Neural progenitor cell (in vitro differentiated cells): Measurements from ENCODE around the gene DEAF1. TPM values are rescaled to one million over a fixed set of nuclear protein-coding genes. Genes with fewer than 3 reads are reported as not detected.

Experiments
- DNase-seq: peaks from one replicate; pipeline ENCODE4 v3.0.0-alpha.2; 2016; ENCODE audit warnings: low spot score
- H2AFZ ChIP-seq: fragments of 200-600 bp; sonication (generic); replicated peaks from 2 replicates; pipeline ENCODE4 v1.6.1; 2016; ENCODE audit warnings: antibody characterized with exemption
- H3F3A ChIP-seq: fragments of 200-600 bp; sonication (generic); 2 replicates; pipeline ENCODE4 v1.6.1; 2016; ENCODE audit warnings: antibody characterized with exemption, low read depth
- H3K27ac ChIP-seq: fragments of 200-600 bp; sonication (generic); 2 replicates; pipeline ENCODE4 v1.5.1; 2016; ENCODE audit warnings: mild to moderate bottlenecking
- H3K27me3 ChIP-seq: fragments of 200-600 bp; sonication (generic); 2 replicates; pipeline ENCODE4 v1.6.1; 2016; ENCODE audit warnings: mild to moderate bottlenecking, moderate library complexity
- H3K36me3 ChIP-seq: fragments of 200-600 bp; sonication (generic); 2 replicates; pipeline ENCODE4 v1.5.1; 2016
- H3K4me1 ChIP-seq: fragments of 200-600 bp; sonication (generic); 2 replicates; pipeline ENCODE4 v1.6.1; 2016; ENCODE audit warnings: mixed run types
- H3K4me2 ChIP-seq: fragments of 200-600 bp; sonication (generic); 2 replicates; pipeline ENCODE4 v1.6.1; 2016
- H3K4me3 ChIP-seq: fragments of 200-600 bp; sonication (generic); 2 replicates; pipeline ENCODE4 v1.5.1; 2016
- H3K79me2 ChIP-seq: fragments of 200-600 bp; sonication (generic); 2 replicates; pipeline ENCODE4 v1.6.1; 2016; ENCODE audit warnings: low read depth
- H3K9ac ChIP-seq: fragments of 200-600 bp; sonication (generic); 2 replicates; pipeline ENCODE4 v1.6.1; 2016
- H3K9me3 ChIP-seq: fragments of 200-600 bp; sonication (generic); 2 replicates; pipeline ENCODE4 v1.5.1; 2016; ENCODE audit warnings: low read depth
- H4K20me1 ChIP-seq: fragments of 200-600 bp; sonication (generic); 2 replicates; pipeline ENCODE4 v1.6.1; 2016; ENCODE audit warnings: low read depth
- H3K27ac Mint-ChIP-seq: 3 replicates; pipeline ENCODE4 v1.8.0; 2021; ENCODE audit warnings: mixed read lengths
- H3K27me3 Mint-ChIP-seq: 2 replicates; pipeline ENCODE4 v1.8.0; 2022; ENCODE audit warnings: low read depth, mild to moderate bottlenecking, inconsistent platforms, moderate library complexity, mixed read lengths; ENCODE audit not compliant: insufficient read depth
- H3K36me3 Mint-ChIP-seq: 3 replicates; pipeline ENCODE4 v1.8.0; 2021; ENCODE audit warnings: mixed read lengths
- H3K4me1 Mint-ChIP-seq: 3 replicates; pipeline ENCODE4 v1.8.0; 2021; ENCODE audit warnings: mixed read lengths
- H3K4me3 Mint-ChIP-seq: 3 replicates; pipeline ENCODE4 v1.8.0; 2021; ENCODE audit warnings: mild to moderate bottlenecking, moderate library complexity, mixed read lengths
- H3K9me3 Mint-ChIP-seq: 3 replicates; pipeline ENCODE4 v1.8.0; 2020; ENCODE audit warnings: mixed read lengths
- EZH2 ChIP-seq: fragments of 200-600 bp; sonication (generic); IDR thresholded peaks from 2 replicates; pipeline ENCODE4 v1.6.1; 2017; ENCODE audit warnings: antibody characterized with exemption, mild to moderate bottlenecking, moderate library complexity
- EZH2phosphoT487 ChIP-seq: fragments of 200-600 bp; sonication (generic); IDR thresholded peaks from 2 replicates; pipeline ENCODE4 v1.6.1; 2017; ENCODE audit warnings: antibody characterized with exemption
- total RNA-seq: library from RNA; depleted of rRNA; stranded (reverse); fragments of >200 nt; gene quantifications from 2 replicates; pipeline ENCODE4 v1.2.3, GENCODE V29; 2015; ENCODE audit warnings: low replicate concordance
- TF ChIP-seq, protein P1 (sequence below): fragments of 200-600 bp; sonication (generic); IDR thresholded peaks from 2 replicates; pipeline ENCODE4 v1.5.1; 2017; ENCODE audit warnings: antibody characterized with exemption, mild to moderate bottlenecking

DEAF1 gene
- total RNA-seq, 1 donor from 2014 or later: 38.4 TPM

DNA sequence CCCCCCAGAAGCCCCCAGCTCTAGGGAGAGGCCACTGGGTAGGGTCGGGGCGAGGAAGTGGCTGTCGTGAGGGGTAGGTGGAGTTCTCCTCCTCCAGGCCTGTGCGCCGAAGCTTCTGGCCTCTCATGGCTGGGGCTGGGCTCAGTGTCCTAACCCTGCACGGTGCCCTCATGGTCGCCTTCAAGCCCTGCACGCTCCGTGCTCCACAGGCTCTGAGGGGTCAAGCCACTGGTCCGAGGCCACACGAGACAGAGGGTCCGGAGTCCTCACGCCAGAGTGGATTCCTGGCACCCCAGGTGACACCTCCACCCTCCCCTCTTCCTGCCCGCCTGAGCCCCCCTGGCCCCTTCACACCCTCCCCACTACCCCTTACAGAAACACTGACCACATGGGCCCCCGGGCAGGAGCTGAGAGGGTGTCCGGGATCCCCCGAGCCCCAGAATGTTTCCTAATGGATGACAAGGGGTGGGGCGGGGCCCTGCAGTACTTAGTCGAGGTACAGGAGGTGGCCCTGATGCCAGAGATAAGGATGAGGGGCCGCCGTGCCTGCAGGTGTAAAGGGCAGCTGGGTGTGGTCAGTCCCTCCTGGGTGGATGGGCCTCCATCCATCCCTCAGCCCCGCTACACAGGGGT lies 69.3 kb downstream of the DEAF1 start:
- Mint-ChIP-seq H3K4me1 (peaks cover 12% of the 10 kb centered on the region), H3K4me3 (no peak overlapping the region), H3K27me3 (peaks cover 9% of the 10 kb centered on the region), H3K9me3 (peaks cover 11% of the 10 kb centered on the region), H3K36me3 (peaks cover 10% of the 10 kb centered on the region), H3K27ac (no peak overlapping the region)
- Histone ChIP-seq H3K79me2 (no peaks in the 10 kb centered on the region), H3F3A (peaks cover 6% of the 10 kb centered on the region), H3K27ac (no peak overlapping the region), H3K9me3 (no peaks in the 10 kb centered on the region), H3K27me3 (peaks cover 30% of the 10 kb centered on the region), H3K9ac (no peak overlapping the region), H3K4me3 (no peak overlapping the region), H3K4me1 (no peaks in the 10 kb centered on the region), H3K4me2 (no peak overlapping the region), H2AFZ (no peak overlapping the region), H4K20me1 (peaks cover 14% of the 10 kb centered on the region), H3K36me3 (no peaks in the 10 kb centered on the region)
- no peak for DNase-seq
- TF ChIP-seq EZH2phosphoT487: no peak
- TF ChIP-seq, protein P1, sequence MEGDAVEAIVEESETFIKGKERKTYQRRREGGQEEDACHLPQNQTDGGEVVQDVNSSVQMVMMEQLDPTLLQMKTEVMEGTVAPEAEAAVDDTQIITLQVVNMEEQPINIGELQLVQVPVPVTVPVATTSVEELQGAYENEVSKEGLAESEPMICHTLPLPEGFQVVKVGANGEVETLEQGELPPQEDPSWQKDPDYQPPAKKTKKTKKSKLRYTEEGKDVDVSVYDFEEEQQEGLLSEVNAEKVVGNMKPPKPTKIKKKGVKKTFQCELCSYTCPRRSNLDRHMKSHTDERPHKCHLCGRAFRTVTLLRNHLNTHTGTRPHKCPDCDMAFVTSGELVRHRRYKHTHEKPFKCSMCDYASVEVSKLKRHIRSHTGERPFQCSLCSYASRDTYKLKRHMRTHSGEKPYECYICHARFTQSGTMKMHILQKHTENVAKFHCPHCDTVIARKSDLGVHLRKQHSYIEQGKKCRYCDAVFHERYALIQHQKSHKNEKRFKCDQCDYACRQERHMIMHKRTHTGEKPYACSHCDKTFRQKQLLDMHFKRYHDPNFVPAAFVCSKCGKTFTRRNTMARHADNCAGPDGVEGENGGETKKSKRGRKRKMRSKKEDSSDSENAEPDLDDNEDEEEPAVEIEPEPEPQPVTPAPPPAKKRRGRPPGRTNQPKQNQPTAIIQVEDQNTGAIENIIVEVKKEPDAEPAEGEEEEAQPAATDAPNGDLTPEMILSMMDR: no peak
- no peak for TF ChIP-seq EZH2

DNA sequence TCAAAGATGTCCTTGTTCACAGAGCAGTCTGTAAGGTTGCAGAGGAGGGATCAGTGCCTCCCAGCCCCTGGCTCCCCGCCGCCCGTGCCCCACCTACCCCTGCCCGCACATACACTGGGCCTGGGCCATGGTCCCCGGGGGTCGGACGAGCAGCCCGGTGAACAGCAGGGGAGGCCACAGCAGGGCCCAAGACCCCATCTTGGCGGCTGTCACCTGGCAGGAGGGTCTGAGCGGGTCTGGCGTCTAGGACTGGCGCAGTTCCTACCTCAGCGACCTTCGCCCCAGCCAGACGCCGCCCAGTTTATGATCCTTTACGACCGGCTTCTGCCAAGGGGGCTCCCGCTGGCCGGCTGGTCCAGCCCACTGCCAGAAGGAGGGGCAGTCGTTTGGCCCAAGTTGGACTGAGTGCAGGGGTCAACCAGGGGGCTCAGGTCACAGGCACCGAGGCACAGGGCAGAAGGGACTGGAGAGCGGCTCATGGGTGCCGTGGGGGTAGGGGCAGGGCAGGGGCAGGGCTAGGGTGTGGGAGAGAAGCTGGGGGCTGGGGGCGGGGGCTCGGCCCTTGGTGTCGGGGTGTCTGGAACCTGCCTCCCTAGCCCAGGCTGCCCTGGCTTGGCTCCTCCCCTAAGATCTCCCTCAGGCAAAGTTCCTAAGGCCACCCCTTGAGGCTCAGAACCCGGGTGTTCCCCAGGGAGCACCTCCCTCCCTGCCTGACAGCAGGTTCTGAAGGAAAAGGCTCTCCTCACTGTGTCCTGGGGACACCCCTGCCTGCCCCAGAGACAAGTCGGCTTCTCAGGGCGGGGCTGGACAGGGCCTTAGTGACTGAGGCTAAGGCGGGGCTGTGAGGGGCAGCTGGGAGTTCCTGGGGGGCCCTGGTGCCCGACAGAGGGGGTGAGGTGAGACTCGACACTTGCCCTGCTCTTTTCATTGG lies 70.1 kb downstream of the DEAF1 start, which contains the start of gene CDHR5:
TSS of gene CDHR5 (minus strand) at position 251 of the 931 bp plus-strand sequence. CDS start at position 198, 53 bp downstream.
- no peaks in the 10 kb centered on the region for H3K9me3 ChIP-seq
- DNase-seq: no peak
- H3K27ac ChIP-seq: no peak within 1 kb of the TSS
- H3K4me3 ChIP-seq: no peak within 1 kb of the TSS
- H3K4me2 ChIP-seq: no peak within 1 kb of the TSS
- H3K79me2 ChIP-seq: no peaks in the 10 kb centered on the region
- H3K9ac ChIP-seq: no peak within 1 kb of the TSS
- TF ChIP-seq EZH2: no peak
- no peak for TF ChIP-seq EZH2phosphoT487
- TF ChIP-seq, protein P1: no peak
- no peaks in the 10 kb centered on the region for H3K36me3 ChIP-seq
- Mint-ChIP-seq H3K9me3 (peaks cover 11% of the 10 kb centered on the region), H3K27me3 (peaks cover 9% of the 10 kb centered on the region), H3K4me3 (no peak within 1 kb of the TSS), H3K36me3 (peaks cover 10% of the 10 kb centered on the region), H3K27ac (no peak within 1 kb of the TSS), H3K4me1 (peaks cover 12% of the 10 kb centered on the region)
- peaks cover 14% of the 10 kb centered on the region for H4K20me1 ChIP-seq
- H3K4me1 ChIP-seq: no peaks in the 10 kb centered on the region
- H3K27me3 ChIP-seq: peaks cover 30% of the 10 kb centered on the region
- peaks cover 6% of the 10 kb centered on the region for H3F3A ChIP-seq
- H2AFZ ChIP-seq: no peak within 1 kb of the TSS

DNA sequence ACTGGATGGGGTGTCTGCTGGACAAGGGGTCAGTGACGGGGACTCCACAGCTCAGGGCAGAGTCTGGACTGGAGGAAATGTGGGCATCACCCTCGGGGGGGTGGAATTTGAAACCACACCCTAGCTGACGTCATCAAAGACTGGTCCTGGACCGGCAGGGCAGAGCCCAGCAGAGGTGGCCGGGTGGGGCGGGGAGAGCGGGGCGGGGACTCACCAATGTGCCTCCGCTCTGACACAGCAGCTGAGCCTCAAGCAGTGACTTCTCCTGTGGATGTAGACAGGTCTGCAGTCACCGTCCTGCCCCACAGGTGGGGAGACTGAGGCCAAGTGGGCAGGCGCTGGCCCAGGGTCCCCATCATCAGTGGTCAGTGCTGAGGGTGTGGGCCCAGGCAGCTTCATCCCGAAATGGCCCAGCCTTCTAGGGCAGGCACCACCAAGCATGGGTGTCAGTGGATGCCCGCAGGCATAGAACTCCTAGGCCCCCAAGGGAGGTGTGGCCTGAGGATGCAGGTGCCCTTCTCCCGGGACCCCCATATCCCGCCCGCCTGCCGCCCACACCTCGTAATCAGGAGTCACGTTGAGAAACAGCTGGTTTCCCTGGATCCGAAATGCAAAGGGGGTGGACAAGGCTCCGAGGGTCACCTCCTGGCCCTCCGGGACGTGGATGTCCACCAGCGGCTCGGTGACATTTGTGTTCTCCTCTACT lies 70.9 kb downstream of the DEAF1 start:
- H3K36me3 ChIP-seq: no peaks in the 10 kb centered on the region
- peaks cover 30% of the 10 kb centered on the region for H3K27me3 ChIP-seq

More for the DNA sequence above, 70.9 kb downstream of the DEAF1 start:
- Mint-ChIP-seq H3K27ac (no peak overlapping the region), H3K36me3 (peaks cover 10% of the 10 kb centered on the region), H3K4me3 (no peak overlapping the region), H3K9me3 (peaks cover 11% of the 10 kb centered on the region), H3K27me3 (peaks cover 9% of the 10 kb centered on the region), H3K4me1 (peaks cover 12% of the 10 kb centered on the region)
- Histone ChIP-seq H3K4me3 (no peak overlapping the region), H4K20me1 (peaks cover 14% of the 10 kb centered on the region), H3F3A (peaks cover 6% of the 10 kb centered on the region), H2AFZ (no peak overlapping the region), H3K79me2 (no peaks in the 10 kb centered on the region), H3K9me3 (no peaks in the 10 kb centered on the region), H3K4me1 (no peaks in the 10 kb centered on the region), H3K27ac (no peak overlapping the region), H3K9ac (no peak overlapping the region), H3K4me2 (no peak overlapping the region)
- no peak for DNase-seq
- TF ChIP-seq EZH2 (no peak), EZH2phosphoT487 (no peak)
- TF ChIP-seq, protein P1: no peak
